ENCODE measurements around the gene TUBA3E.
"Not testable (repeated sequence)": the region's sequence is repeated elsewhere in the genome, so short reads cannot be mapped to it uniquely, and the experiment has no call there.

TUBA3E gene

DNA sequence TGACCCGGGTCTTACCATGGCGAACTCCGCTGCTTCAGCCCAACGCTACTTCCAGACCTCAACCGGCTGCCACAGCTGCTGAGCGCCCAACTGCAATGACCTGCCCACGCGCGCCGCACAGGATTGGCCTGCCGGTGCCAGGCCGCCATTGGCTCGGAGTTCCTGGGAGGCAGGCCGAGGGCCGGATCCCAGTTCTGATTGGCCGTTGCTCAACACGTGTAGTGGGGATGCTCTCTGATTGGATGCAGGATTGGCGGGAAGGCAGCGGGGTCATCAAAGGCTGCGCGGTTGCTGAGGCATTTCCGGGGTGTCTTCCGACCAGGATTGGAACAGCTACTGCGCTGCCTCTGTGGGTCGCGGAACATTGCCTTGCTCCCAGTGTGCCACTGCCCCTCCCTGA, at the start of gene TUBA3E:
TSS of gene TUBA3E (minus strand) at position 97 of the 400 bp plus-strand sequence. CDS start at position 18, 79 bp downstream.
- no peak for DNase-seq (ENCODE audit: low spot score)

DNA sequence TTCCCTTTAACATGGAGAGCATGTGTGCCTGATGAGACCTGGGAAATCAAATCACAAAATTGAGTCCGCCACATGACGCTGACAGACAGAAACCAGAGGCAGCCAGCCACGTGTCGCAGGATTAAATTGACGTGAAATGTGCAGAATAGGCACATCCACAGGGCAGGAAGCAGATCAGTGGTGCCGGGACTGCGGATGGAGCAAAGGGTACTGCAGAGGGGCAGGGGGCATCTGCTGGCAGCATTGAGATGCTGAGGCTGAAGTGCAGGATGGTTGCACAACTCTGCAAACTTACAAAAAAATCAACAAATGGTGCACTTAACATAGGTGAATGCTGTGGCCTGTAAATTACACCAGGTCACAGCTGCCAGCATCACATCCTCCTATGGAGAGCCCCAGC, 48.2 kb upstream of the TUBA3E start:
- DNase-seq (ENCODE audit: low spot score): no peak

DNA sequence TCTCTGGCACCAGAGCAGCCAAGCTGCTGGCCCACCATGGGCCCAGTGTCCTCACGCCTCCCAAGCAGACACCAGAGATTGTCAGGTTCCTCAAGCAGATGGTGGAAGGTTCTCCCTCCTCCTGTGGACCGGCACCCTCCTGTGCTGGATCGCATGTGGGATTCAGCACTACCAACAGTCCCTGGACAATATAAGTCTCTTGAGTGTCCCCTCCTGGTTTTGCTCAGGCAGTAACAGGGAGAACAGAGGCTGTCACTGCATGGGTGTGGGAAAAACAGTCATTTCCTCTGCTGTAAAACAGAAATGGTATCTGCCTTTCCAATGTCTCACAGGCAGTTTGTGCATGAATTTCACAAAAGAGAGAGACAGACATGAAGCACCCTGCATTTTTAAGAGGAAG, 47.7 kb upstream of the TUBA3E start:
- DNase-seq (ENCODE audit: low spot score): no peak

DNA sequence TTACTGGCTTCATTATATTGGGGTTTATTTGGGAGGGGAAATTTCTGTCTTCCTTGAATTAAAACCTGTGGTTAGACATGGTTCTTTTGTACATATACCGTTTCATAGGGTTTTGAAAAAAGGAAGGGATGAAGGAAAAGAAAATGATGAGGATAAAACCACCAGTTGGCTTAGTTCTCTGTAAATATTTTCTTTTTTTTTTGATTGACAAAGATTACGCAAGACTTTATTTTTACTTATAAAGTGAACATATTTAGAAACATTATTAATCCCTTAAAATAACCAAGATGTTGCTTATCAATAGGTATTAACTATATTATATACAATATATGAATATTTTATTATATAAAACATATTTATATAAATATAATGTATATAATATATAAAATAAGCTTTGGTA, 45.1 kb upstream of the TUBA3E start:
- no peak for DNase-seq (ENCODE audit: low spot score)

DNA sequence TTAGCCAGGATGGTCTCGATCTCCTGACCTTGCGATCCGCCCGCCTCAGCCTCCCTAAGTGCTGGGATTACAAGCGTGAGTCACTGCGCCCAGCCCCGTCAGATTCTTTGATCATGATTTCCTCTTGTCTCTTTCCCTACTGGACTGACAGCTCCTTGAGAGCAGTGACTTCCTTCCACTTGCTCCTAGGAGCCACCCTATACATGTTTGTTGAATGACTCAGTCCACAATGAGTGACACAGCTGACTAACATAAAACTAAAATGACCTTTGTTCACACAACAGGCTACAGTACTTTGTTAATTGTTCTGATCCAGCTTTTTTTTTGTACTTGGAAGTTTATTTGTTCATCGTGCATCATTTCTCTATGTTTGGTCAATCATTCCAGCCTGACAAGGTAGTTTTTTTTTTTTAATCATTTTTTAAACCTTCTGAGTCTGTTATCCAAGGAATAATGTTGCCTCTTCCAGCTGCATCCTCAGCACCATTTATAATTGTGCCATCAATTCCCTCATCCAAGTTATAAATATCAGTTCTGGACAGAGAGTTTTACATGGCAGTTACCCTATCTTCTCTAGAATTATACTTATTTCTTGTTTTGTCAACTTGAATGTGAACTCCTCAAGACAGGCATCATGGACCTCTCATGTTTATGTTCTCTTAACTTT, 42.9 kb upstream of the TUBA3E start:
- peak; percentile 95 for DNase-seq (ENCODE audit: low spot score)

DNA sequence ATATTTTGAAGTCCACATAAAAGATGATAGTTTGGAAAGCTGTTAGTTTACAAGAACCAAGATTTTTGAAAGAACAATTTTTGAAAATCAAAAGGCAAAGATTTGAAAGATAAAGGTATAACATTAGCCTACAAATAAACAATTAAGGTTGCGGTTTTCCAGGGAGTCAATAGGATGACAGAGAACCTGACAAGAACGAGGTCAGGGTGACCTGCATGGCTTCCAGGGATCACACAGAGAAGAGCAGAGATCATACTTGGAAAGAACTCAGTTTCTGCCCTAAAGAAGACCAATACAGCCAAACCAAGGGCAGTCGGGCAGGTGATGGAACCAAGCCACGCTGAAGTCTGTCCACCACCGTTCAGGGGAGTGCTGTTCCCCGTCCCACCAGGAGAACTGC, 41.3 kb upstream of the TUBA3E start:
- DNase-seq (ENCODE audit: low spot score): not testable (repeated sequence)

DNA sequence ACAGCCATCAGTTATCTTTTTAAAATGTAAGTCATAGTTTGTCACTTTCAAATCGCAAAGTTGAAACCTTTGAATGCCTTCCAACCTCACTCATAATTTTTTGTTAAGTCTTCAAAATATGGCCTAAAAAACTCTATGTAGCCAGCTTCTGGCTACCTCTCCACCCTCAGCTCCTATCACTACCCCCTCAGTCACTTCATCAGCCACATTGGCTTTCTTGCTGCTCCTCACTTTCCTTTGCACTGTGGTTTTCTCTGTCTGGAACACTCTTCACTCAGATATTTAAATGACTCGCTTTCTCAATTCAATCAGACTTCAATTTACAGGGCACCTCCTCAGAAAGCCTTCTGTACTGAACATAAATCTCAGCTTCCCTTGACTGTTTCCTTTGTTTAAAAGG, 34.8 kb upstream of the TUBA3E start:
- not testable (repeated sequence) for DNase-seq (ENCODE audit: low spot score)

DNA sequence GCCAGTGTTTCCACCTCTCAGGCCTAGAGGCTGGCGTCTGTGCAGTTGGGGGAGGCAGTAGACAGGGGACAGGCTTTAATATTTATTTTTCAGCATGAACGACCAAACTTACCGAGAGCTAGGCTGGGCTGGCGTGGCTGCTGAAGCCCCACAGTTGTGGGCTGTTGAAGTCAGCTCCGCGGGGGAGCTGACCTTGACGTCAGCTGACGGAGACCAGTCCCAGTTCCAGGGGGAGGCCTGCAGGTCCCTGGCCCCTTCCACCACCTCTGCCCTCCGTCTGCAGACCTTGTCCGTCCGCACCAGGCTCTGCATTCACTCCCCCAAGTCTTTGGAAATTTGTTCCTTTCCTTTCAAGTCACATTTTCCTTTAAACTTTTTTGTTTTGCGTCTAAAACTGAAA, 33.4 kb upstream of the TUBA3E start:
- DNase-seq (ENCODE audit: low spot score): no peak

DNA sequence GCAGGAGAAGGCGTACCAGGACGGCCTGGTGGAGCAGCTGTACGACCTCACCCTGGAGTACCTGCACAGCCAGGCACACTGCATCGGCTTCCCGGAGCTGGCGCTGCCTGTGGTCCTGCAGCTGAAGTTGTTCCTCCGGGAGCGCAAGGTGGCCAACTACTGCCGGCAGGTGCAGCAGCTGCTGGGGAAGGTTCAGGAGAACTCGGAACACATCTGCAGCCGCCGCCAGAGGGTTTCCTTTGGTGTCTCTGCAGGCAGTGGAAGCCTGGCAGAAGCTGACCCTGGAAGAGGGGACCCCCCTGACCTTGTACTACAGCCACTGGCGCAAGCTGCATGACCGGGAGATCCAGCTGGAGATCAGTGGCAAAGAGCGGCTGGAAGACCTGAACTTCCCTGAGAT, 32.7 kb upstream of the TUBA3E start:
- not testable (repeated sequence) for DNase-seq (ENCODE audit: low spot score)

DNA sequence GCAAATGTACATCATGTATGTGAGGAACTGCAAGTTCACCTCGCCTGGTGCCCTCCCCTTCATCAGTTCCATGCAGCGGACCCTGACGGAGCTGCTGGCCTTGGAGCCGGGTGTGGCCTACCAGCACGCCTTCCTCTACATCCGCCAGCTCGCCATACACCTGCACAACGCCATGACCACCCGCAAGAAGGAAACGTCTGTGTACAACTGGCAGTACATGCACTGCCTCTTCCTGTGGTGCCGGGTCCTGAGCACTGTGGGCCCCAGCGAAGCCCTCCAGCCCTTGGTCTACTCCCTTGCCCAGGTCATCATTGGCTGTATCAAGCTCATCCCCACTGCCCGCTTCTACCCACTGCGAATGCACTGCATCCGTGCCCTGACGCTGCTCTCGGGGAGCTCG, 32.1 kb upstream of the TUBA3E start:
- DNase-seq (ENCODE audit: low spot score): not testable (repeated sequence)

DNA sequence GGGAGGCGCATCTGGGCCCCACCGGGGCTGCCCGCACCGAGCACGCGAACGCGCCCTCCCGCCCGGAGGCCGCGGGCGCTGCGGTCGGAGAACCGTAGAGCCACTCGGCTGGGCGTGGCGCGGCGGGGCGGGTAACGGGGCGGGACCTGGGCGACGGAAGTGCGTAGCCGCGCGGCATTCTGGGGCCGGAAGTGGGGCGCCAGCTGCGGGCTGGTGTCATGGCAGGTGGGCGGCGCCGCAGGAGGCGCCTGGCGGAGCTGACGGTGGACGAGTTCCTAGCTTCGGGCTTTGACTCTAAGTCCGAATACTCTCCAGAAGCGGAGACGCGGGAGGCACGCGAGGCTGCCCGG, 30.9 kb upstream of the TUBA3E start:
- DNase-seq (ENCODE audit: low spot score): not testable (repeated sequence)

DNA sequence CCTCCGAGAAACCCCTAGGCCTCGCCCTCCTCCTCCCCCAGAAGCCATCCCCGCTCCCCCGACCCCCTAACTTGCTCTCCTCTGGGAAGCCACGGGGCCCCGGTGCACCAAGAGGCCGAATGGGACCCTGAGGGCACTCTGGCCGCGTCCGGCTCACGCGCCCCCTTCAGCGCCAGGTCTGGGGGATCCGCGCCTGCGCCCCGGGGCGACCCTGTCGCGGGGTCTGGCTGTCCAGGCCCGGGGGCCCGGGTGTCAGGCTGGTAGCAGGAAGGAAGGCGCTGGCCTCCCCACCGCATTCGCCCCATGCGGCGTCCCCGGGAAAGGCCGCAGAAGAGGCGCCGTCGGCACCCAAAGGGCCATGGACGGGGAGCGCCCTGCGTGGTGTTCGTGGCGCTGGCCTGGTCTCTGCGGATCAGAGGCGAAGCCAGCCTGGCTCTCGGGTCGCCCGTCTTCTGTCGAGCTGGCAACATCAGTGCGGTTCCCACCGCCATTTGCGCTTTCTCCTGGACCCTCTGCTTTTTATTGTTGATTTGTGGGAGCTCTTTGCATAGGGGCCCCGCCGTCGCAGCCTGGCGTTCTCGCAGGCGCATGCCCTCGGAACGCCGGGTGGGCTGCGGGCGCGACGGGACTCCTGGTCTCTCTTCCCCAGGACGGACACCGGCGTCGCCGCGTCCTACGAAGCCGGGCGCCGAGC, 30.4 kb upstream of the TUBA3E start:
- not testable (repeated sequence) for DNase-seq (ENCODE audit: low spot score)

DNA sequence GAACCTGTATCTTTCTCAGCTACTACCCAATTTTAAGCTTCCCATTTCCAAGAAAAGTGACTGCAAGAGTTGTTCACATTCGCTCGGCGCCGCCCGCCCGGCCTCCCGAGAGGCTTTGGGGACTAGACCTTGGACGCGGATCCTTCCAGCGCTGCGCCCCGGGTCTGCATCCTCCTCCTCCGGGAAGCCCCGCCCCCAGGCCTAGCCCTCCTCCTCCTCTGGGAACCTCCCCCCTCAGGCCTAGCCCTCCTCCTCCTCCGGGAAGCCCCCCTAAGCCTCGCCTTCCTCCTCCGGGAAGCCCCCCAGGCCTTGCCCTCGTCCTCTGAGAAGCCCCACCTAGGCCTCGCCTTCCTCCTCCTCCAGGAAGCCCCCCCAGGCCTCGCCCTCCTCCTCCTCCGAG, 29.8 kb upstream of the TUBA3E start:
- DNase-seq (ENCODE audit: low spot score): not testable (repeated sequence)

DNA sequence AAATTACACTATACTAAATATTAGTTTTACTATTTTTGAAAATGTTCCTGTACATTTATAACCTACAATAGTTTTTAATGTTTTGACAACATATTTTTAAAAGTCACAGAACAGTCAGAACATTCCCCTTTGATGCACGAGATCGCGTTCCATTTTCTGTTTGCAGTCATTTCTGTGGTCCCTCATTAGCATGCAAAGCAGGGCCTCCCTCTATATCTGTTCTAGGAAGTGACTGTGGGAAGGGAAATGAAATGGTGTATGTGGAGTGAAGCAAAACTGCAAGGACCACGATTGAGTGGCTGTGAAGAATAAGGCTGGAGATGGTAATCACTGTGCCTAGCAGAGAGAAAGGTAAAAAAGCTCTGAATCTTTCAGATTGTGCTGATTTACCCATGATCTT, 24.3 kb upstream of the TUBA3E start:
- not testable (repeated sequence) for DNase-seq (ENCODE audit: low spot score)

DNA sequence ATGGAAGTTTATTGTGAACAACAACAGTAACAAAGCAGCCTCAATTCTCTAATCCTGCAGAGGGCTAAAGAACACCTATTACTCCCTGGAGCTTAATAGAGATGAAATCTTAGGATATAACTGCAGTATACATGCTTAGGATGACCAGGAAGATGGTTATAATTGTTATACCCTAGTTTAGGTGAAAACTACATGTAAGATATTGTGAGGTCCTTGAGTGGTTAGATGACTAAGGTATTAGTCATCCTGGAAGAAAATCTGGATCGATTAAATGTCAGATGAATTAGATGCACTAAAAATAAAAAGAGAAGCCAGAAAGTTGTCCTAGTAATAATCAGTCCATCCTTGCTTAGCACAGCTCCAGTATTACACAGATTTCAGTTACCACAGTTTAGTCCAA, 22.3 kb upstream of the TUBA3E start:
- DNase-seq (ENCODE audit: low spot score): not testable (repeated sequence)

DNA sequence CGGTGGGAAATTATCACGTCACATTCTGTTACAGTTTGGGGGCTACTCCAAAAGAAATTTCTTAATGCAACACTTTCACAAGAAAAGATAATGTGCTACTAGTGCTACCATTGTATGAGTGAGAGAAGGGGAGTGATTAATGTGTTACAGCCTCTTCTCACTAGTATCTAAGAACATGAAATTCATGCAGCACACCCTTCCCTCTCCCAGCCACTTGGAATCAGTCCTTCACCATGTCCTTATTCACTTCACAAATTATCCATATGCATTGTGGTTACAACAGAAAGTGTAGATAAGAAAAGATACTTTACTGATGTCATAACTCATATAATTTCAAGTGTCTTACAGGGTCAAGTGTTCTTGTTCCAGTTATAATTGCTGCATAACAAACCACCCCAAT, 20.9 kb upstream of the TUBA3E start:
- not testable (repeated sequence) for DNase-seq (ENCODE audit: low spot score)

DNA sequence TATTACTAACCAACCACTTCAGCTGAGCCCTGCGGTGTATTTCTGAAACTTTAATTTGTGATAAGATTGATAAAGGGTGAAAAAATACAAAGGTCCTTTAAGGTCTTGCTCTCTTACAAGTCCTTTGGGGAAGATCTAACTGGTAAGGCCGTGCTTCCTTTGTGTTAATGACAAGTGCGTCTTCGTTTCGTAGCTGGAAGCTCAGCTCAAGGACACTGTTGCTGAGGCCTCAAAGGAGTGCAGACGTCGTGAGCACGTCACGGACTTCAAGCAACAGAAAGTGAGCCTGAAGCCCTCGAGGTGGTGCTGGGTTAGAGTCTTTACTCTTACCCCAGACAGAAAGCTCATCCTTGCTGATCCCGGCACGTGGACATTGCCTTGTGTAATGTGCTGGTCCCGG, 8.8 kb upstream of the TUBA3E start:
- DNase-seq (ENCODE audit: low spot score): not testable (repeated sequence)

DNA sequence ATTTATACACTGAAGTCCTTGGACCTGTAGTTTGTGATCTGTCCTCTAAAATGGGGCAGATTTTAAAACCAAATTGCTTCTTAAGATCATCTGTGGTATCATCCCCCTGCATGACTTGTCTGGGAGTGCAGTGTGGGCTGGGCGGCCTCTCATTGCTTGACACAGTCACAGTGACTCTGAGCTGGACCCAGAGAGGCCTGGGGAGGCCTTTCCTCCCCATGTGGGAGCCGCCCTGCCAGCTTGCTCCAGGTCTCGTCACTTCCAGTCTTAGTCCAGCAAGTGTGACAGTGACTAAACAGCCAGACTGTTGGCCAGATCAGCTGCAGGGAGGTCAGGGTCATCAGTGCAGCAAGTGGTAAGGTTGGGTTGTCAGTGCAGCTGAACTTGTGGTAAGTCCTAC, 4.9 kb upstream of the TUBA3E start:
- DNase-seq (ENCODE audit: low spot score): not testable (repeated sequence)

DNA sequence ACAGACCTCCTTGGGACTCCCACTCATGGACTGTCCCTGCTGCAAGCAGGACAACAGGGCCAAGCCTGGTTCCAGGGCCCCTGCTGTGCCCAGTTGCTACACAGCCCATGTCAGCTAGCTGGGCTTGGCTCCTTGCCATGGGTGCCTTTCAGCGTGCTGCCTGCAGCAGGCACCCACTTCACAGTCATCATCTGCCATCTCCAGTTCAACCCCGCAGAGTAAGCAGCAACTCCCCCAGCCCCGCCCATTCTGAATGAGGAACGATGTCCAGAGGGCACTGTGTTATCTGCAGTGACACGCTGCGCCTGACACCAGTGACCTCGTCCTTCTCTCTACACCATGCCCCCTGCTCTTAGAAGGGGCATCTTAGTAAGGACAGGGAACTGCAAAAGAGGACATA, 4.3 kb upstream of the TUBA3E start:
- DNase-seq (ENCODE audit: low spot score): not testable (repeated sequence)

DNA sequence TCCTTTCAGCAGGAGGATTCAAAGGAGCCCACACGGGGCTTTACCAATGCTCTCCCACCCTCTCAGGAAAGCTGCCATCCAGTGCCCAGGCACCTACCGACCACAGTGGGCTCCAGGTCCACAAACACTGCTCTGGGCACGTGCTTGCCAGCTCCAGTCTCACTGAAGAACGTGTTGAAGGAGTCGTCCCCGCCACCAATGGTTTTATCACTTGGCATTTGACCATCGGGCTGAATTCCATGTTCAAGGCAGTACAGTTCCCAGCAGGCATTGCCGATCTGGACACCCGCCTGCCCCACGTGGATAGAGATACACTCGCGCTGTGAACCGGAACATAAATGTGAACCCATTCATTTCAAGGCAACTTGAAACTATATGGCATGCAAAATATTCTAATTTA, 2.2 kb downstream of the TUBA3E start:
- DNase-seq (ENCODE audit: low spot score): not testable (repeated sequence)

DNA sequence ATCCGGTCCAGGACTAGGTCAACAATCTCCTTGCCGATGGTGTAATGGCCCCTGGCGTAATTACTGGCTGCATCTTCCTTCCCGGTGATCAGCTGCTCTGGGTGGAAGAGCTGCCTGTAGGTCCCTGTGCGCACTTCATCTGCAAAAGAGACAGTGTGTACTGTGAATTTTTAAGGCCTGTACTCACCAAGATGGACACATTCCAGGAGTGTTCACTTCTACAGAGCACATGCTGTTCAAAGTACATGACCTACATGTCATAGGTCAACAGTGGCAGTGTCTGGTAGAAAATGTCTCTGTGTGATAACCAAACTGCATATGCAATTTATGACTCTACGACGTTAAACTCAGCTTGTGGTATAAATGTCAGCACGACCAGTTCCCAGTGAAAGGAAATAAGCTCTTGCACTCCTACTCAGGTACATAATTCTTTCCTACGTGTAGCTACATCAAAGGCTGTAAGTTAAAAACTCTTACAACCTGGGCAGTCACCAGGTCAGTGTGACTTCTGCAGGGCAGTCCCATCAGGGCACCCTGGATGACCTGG, 3.1 kb downstream of the TUBA3E start:
- DNase-seq (ENCODE audit: low spot score): not testable (repeated sequence)

DNA sequence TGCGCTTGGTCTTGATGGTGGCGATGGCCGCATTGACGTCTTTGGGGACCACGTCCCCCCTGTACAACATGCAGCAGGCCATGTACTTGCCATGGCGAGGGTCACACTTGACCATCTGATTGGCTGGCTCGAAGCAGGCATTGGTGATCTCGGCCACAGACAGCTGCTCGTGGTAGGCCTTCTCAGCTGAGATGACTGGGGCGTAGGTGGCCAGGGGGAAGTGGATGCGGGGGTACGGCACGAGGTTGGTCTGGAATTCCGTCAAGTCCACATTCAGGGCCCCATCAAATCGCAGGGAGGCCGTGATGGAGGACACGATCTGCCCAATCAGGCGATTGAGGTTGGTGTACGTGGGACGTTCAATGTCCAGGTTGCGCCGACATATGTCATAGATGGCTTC, 4.4 kb downstream of the TUBA3E start:
- not testable (repeated sequence) for DNase-seq (ENCODE audit: low spot score)

DNA sequence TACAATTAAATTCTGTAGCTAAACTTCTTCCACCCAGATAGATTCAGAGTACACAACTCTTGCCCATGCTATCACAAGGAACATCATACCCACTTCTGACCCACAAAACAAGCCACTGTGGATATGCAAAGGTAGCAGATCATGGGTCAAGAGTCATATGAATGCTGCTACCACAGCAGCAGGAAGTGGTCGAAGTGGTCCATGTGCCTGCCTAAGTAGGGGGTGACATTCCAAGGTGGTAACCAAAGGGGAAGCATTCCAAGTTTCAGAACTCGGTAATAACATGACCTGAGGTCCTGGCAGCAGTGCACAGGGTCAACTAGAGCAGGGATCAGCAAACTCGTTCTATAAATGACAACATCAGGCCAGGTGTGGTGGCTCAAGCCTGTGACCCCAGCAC, 5.8 kb downstream of the TUBA3E start:
- peak; percentile 57 for DNase-seq (ENCODE audit: low spot score)

DNA sequence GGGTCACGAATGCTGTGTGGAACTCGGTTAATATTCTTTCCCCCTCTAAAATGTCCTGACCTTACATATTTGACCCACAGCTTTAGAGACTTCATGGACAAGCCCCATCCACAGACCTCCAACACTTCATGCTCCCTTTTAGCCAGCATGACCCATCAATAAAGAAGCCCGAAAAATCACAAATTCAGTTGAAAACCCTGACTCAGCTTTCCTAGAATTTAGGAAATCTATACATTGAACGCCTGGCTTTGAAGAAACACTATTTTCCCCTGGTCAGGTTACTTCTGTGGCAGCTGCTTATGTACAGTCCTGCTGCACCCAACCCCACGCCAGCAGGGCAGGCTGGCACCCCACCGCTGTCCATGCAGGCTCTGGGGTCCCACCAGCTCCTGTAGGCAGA, 6.9 kb downstream of the TUBA3E start:
- DNase-seq (ENCODE audit: low spot score): not testable (repeated sequence)

Measured in kidney tubule cell (primary cell).